Inferior parietal cortex (tissue), 1 donor: ENCODE data around the gene SPI1.
A peak's percentile ranks its signal among the peaks of the same experiment; 100 is the strongest.

Experiments used
- DNase-seq: peaks from one replicate; pipeline ENCODE4 v3.0.0-alpha.2; 2016; ENCODE audit errors: extremely low spot score

Gene SPI1

DNA sequence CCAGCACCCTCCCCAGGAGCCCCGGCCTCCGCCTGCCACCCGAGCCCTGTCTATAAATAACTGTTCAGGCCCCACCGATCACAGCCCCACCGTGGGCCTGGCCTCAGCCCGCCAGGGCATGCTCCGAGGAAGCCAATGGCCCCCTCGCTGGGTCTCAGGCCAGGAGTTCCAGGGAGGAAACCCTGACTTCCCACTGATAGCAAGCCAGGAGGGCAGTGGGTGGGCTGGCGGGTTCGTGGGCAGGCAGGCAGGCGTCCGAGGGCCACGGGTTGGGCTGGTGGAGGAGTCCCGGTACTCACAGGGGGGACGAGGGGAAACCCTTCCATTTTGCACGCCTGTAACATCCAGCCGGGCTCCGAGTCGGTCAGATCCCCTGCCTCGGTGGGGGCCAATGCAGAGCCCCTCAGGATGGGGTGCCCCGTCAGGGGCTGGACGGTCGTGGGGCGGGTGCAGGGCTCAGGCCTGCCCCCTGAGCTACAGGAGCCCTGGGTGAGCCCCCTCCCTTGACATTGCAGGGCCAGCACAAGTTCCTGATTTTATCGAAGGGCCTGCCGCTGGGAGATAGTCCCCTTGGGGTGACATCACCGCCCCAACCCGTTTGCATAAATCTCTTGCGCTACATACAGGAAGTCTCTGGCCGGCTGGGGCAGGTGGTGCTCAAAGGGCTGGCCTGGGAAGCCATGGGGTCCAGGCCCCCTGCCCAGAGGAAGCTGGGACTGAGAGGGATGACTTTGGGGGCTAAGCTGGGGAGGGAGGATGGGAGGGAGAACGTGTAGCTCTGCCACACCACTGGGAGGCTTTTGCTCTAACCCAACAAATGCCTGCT, at the start of gene SPI1:
TSS of gene SPI1 (minus strand) at position 538 of the 826 bp plus-strand sequence. CDS start at position 344, 194 bp downstream.
- DNase-seq: peak; percentile 44

DNA sequence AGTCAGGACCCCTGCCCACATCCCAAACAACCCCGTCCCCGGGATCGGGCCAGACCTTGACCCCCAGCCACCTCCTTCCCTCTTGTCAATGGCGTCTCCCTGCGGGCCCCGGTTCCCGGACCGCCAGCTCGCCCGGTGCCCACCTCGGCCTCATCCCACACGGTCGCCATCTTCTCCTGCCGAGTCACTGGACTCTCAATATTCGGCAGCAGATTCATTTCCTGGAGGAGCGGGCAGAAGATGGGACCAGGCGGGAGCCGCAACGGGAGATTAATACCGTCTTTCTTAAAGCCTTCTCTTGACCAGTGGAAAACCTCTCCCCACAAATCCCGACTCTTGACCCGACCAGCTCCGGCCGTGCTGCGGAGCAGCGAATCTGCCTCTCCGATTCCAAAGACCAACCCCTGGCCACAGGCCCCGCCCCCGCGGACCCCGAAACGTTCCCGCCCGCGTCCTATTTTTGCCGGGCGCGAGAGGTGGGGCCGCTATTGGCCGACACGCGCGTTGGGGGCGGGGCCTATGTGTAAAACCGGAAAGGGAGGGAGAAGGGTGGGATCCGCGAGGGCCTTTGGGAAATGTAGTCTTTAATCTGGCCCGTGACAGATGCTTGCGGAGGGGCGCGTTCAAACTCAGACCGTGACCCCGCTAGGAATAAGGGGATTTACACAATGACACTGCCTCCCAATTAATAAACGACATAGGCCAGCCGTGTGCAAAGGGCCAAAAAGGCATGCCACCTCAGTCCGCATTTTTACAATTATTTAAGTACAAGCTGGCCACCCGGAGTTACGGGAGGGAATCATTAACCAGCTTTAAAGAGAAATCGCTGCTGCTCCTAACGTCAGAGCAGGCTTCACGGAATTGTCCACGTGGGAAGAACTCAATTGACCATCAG, 48.0 kb upstream of the SPI1 start, which contains the start of gene PSMC3:
TSS of gene PSMC3 (minus strand) at position 378 of the 895 bp plus-strand sequence. CDS start at position 218, 160 bp downstream.
- DNase-seq: peak; percentile 97

DNA sequence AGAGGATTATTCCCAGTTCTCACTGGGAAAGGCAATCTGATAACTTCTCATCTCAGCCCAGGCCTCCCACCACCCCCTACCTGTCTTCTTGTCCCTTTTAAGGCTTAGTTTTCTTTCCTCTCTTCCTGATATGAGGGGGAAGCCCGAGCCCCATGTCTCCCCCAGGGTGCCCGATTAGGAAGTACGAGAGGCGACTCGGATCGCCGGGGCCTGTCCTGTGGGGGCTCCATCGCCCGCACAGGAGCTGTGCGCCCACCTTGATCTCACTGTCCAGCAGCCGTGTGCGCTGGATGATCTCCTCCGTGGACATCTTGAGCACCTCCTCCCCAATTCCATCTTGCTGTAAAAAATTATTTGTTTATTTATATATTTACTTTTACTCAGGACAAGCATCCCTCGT, 47.3 kb upstream of the SPI1 start:
- no peak for DNase-seq

DNA sequence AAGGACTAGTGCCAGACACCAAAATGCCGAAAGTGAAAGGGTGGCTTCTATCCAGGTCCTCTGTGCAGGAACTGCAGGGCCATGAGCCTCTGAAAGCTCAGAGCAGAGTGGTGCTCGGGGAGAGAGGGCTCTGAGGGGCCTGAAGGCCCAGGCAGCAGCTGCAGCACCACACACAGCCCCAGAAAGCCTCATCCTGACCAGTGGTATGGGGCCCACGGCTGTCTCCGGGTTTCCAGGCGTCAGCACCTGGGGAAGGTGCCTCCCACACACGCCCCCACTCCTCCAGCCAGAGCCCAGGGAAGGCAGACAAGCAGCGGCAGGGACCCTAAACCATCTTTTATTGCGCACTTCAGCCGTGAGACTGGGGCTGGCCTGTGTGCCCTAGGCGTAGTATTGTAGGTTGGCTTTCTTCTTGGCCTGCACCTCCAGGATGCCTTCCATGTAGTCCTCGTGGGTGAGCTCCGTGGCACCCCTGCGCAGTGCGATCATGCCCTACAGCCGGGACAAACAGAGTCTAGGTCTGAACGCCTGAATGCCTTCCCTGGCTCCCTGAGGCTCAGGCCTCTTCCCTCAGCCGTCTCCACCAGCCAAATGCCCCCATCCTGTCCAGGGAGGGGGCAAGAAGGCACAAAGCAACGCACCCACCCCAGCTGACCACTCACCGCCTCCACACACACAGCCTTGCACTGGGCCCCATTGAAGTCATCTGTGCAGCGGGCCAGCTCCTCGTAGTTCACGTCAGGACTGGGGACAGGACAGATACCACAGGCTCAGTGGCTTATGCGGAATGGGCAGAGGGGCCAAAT, 40.3 kb upstream of the SPI1 start:
- DNase-seq: no peak

DNA sequence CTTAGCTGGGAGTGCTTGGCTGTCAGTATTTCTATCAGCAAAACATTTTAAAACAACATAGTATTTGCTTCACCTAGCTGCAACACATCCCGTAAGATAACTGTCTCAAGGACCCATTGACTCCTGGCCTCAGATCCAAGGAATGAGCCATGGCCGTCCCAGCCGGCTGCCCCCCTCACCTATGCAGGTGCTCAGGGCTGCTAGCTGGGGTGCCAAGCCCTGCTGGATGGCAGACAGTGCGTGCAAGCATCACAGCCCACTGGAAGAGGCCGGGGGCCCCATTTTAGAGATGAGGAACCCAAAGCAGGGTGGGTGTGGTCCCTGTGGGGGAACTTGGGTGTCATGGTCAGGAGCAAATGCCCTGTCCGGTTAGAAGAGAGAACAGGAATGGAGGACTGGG, 39.4 kb upstream of the SPI1 start:
- DNase-seq: no peak

DNA sequence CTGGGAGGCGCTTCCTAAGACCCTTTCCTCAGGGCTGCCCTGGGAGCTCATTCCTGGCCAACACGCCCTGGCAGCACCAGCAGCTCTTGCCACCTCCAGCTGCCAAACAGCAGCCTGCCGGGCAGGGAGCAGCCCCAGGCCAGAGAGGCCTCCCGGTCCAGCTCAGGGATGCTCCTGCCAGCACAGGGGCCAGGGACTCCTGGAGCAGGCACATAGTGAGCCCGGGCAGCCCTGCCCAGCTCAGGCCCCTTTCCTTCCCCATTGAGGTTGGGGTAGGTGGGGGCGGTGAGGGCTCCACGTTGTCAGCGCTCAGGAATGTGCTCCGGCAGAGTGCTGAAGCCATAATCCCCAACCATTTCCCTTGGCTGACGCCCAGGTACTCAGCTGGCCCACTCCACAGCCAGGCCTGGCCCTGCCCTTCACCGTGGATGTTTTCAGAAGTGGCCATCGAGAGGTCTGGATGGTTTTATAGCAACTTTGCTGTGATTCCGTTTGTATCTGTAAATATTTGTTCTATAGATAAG, 37.7 kb upstream of the SPI1 start:
- no peak for DNase-seq

DNA sequence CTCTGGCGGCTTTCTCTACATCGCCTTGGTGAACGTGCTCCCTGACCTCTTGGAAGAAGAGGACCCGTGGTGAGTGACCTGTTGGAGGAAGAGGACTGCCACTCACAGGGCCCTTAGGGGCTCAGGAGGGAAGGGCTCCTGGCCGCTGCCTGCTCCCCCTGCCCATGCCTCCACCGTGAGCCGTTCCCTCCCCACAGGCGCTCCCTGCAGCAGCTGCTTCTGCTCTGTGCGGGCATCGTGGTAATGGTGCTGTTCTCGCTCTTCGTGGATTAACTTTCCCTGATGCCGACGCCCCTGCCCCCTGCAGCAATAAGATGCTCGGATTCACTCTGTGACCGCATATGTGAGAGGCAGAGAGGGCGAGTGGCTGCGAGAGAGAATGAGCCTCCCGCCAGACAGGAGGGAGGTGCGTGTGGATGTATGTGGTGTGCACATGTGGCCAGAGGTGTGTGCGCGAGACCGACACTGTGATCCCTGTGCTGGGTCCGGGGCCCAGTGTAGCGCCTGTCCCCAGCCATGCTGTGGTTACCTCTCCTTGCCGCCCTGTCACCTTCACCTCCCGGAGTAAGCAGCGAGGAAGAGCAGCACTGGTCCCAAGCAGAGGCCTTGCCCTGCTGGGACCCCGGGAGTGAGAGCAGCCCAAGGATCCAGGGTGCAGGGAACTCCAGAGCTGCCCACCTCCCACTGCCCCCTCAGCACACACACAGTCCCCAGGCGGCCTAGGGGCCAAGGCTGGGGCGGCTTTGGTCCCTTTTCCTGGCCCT, 36.9 kb upstream of the SPI1 start:
- DNase-seq: no peak

DNA sequence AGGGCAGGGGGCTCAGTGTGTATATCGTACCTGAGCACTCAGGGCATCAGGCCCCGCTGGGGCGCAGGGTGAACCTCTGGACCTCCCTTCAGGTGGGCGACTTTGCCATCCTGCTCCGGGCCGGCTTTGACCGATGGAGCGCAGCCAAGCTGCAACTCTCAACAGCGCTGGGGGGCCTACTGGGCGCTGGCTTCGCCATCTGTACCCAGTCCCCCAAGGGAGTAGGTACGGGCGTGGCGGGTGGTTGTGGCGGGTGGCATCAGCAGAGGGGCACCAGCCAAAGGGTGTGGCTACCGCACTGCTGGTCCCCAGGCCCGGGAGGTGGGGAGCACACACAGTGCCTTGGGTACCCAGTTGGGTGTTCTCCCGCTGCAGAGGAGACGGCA, 36.3 kb upstream of the SPI1 start:
- no peak for DNase-seq

DNA sequence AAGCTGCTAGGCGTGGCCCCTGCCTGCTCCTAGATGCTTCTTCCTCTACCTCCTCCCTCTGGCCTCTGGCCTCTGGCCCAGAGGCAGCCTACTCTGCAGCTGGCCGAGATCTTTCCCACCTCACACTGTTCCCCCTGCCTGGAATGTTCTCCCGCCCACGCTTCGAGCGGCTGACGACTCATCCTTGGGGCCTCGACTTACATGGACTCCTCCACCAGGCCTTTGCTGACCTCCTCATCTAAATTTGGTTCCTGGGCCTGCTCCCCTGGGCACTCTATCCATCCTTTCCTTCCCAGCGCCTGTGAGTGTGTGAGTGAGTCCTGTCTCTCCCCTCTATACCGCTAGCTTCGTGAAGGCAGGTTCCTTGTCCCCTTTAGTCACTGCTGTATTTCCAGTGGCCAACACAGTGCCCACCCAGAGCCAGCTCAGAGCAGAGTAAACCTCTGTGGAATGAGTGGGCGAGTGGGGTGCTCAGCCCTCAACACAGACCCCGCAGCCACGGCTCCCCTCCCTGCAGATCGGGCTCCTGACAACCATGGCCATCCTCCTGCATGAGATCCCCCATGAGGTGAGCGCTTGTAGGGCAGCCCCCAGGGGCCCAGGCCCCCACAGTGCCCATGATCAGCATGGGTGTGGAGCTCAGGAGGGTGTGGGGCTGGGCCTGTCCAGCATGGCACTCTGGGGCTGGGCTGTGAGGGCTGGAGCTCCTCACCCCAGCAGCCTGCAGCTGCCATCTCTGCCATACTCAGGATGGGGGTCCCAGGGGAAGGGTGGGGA, 35.7 kb upstream of the SPI1 start:
- DNase-seq: no peak

DNA sequence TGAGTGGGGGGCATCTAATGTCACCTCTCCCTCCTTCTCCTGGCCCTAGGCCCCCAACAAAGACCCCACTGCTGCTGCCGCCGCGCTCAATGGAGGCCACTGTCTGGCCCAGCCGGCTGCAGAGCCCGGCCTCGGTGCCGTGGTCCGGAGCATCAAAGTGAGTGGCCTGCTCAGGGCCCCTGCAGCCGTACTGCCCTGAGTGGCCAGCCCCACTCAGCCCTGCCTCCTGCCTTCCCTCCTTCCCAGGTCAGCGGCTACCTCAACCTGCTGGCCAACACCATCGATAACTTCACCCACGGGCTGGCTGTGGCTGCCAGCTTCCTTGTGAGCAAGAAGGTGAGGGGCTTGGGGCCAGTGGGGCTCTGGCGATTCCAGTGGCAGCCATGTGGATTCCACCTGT, 35.0 kb upstream of the SPI1 start:
- DNase-seq: no peak

DNA sequence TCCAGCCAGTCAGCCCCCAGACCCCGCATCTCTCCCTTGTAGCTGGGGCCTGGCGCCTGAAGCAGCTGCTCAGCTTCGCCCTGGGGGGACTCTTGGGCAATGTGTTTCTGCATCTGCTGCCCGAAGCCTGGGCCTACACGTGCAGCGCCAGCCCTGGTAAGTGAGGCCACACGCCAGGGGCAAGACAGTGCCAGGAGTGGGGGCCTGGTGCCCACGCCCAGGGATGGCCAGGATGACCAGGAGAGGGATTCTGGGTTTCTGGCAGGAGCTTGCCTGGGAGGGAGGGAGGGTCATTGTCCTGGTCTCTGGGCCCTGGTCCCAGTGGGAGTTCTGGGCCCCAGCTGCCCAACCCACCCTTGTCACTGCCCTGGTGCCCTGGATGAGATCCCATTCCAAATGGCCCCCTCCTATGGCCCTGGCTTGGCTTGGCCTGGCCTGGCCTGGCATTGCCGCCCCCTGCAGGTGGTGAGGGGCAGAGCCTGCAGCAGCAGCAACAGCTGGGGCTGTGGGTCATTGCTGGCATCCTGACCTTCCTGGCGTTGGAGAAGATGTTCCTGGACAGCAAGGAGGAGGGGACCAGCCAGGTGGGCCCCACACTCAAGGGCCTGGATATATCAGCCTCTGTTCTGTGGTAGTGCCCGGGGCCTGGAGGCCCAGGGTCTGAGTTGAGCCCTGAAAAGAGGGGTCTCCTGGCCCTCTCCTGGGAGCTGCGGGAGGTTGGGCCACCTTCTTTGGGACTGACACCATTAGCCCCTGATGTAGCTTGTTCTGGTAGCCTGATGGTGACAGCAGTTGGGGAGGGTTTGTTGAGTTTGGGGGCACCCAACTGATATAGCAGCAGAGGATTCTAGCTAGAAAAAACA, 33.8 kb upstream of the SPI1 start:
- DNase-seq: no peak

DNA sequence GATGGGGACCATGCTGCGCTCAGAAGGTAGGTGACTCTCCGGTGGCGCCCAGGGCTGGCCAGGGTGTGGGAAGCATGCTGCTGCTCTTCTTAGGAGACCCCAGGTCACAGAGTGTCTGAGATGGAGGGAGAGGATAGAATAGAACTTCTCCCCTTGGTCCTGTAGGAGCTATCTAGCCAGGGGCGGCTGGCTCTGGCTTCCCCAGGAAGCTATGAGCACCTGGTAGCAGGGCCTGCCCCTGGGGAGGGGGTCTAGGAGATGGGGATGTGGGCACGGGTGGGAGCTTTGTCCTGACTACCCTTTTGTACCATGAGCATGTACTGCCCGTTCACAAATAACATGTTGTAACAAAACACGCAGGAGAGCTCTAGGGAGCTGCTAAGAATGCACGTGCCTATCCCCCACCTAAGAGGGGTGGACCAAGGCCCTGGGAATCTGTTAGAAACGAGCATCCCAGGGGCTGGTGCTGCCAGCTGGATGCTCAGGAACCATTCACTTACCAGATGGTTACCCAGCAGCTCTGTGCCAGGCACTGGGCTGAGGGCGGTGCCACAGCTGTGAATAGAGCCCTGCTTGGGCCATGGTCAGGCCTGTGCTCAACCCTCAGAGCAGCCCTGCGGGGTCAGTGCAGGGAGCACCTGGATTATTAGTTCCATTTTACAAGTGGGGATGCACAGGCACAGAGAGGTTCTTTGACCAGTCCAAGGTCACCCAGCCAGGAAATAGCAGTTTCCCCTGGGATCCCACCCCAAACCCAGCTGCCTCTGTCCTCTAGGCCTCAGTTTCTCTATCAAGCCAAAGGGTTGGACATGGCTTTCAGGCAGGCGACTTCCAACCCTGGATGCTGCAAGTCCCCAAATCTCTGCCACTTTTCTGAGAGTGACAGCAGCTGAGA, 32.3 kb upstream of the SPI1 start:
- DNase-seq: no peak

DNA sequence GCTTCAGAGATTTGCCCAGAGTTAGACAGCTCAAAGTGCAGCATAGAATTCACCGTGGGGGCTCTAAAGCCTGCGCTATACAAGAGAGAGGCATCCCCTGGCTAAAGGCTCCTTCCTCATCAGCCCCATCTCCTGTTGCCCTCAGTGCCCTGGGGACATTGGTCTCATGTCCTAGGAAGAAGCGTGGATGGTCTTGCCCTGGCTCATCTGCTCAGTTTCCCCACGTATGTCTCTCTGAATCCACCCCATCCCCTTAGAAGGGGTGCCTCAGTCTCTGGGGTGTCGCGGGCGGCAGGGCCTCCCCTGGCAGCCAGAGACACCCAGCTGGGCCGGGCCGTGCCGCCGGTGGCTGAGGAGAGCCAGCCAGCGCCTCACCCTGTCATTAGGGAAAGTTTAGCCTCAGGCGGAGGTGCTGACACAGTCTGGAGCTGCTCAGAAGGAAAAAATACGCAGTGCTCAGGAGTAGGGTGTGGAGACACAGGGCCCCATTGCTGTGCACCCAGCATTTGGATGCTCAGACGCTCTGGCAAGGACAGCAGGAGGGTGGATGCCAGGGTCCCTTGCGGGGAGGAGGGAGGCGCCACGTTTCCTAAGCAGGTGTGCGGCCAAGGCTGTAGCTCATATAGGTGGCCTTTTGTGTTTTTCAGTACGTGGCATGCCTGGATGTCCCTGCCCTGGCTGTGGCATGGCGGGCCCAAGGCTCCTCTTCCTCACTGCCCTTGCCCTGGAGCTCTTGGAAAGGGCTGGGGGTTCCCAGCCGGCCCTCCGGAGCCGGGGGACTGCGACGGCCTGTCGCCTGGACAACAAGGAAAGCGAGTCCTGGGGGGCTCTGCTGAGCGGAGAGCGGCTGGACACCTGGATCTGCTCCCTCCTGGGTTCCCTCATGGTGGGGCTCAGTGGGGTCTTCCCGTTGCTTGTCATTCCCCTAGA, 31.4 kb upstream of the SPI1 start:
- DNase-seq: no peak

DNA sequence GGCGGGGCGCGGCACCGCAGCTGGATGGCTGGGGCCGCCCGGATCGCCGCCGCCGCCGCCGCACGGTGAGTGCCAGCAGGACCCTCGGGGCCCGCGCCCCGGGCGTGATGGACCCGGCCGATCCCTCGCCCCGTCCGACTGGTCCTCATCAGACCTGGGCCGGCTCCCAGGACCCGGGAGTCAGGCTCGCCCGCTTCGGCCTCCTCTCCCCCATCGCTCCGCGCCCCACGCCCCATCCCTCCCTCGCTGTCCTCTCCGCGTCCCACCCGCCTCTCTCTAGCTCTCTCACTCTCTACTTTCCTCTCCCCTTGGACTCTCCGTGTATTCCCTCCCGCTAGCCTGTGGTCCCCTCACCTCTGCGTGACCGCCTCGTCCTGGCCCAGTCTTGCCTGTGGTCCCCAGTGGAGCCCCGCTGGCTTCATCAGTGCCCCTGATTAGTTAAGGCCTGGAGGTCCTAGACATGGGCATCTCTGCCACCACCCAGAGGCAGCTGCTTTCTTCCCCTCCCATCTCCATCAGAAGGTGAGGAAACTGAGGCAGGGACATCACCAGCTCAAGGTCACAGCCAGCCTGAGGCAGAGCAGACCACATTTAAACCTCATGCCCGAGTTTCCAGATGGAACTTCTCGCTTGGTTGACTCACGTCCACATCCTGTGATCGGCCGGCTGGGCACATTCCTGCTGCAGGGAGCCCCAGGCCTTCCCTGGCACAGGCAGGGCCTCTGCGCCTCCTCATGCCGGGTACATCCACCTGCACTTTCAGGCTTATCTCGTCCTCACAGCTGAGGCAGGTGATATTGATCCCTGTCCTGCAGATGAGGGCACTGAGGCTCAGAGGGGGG, 30.5 kb upstream of the SPI1 start:
- no peak for DNase-seq

DNA sequence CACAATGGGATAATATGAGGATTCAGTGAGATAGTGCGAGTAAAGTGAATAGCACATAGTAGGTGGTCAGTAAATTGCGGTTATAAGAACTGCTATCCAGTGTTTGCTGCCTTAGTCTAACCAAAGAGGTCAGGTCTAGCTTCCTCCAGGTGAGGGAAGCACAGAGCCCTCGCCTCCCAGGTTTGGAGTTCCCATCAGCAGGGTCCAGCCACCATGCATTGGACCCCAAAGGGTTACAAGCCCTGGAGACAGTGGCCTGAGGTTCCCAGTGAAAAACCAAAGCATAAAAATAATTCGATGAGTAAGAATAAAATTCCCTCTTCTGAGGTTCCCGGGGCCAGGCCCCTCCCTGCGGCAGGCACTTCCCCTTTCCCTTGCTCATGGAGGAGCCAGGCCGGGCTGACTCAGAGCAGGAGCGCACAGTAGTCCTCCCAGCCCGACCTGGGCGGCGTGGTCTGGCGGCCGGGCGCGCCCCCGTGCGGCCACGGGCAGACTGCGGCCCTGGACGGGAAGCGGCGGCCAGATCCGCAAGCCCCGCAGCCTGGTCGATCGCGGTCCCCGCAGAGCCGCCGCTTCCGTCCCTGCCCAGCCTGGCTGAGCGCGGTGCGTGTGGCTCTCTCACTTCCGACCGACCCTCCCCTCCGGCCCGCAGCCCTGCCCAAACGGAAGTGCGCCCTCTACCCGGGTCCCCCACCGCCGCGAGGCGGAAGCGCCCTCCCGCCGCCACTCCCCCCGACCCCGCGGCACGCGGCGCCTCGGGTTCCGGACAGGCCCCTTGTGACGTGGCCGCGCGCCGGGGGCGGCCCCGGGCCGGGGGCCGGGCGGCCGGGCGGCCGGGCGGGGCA, 29.6 kb upstream of the SPI1 start, which contains the start of gene SLC39A13:
TSS of gene SLC39A13 (plus strand) at position 845 of the 845 bp plus-strand sequence. CDS start 1,505 bp downstream, outside the sequence.
- DNase-seq: peak; percentile 90
